Kidney tubule cell (primary cell): Measurements from ENCODE around the gene AGBL1.

Experiments used
- DNase-seq: peaks from one replicate; pipeline ENCODE4 v3.0.0-alpha.2; 2018; ENCODE audit warnings: low spot score

Gene AGBL1

GRCh38 chr15:86079508-86080266 is at the start of gene AGBL1:
TSS of gene AGBL1 (plus strand) at chr15:86079871.
- no peak for DNase-seq

GRCh38 chr15:86034904-86035303 is 44.8 kb upstream of the AGBL1 start:
- no peak for DNase-seq

GRCh38 chr15:86036243-86036642 is 43.4 kb upstream of the AGBL1 start:
- DNase-seq = no peak

GRCh38 chr15:86038491-86038890 is 41.2 kb upstream of the AGBL1 start:
- DNase-seq = no peak

- no peak for DNase-seq
Measured at GRCh38 chr15:86040356-86041033, 39.2 kb upstream of the AGBL1 start.

GRCh38 chr15:86041399-86041798 is 38.3 kb upstream of the AGBL1 start:
- DNase-seq = no peak

GRCh38 chr15:86042226-86042625 is 37.4 kb upstream of the AGBL1 start:
- no peak for DNase-seq

GRCh38 chr15:86044981-86045380 is 34.7 kb upstream of the AGBL1 start:
- no peak for DNase-seq

- no peak for DNase-seq
Measured at GRCh38 chr15:86054338-86054737, 25.3 kb upstream of the AGBL1 start.

- no peak for DNase-seq
Measured at GRCh38 chr15:86055688-86056087, 24.0 kb upstream of the AGBL1 start.

GRCh38 chr15:86059851-86060250 is 19.8 kb upstream of the AGBL1 start:
- DNase-seq = no peak

GRCh38 chr15:86060674-86061073 is 19.0 kb upstream of the AGBL1 start:
- no peak for DNase-seq

- DNase-seq = no peak
Measured at GRCh38 chr15:86061581-86061980, 18.1 kb upstream of the AGBL1 start.

- DNase-seq = no peak
Measured at GRCh38 chr15:86062646-86063243, 16.9 kb upstream of the AGBL1 start.

- no peak for DNase-seq
Measured at GRCh38 chr15:86063356-86064095, 16.1 kb upstream of the AGBL1 start.

- no peak for DNase-seq
Measured at GRCh38 chr15:86064326-86064725, 15.3 kb upstream of the AGBL1 start.

- no peak for DNase-seq
Measured at GRCh38 chr15:86066174-86066834, 13.4 kb upstream of the AGBL1 start.

- no peak for DNase-seq
Measured at GRCh38 chr15:86073281-86073680, 6.4 kb upstream of the AGBL1 start.

- no peak for DNase-seq
Measured at GRCh38 chr15:86076468-86076867, 3.2 kb upstream of the AGBL1 start.

GRCh38 chr15:86077070-86077469 is 2.6 kb upstream of the AGBL1 start:
- no peak for DNase-seq

GRCh38 chr15:86080302-86080701 is 631 bp downstream of the AGBL1 start:
- no peak for DNase-seq
